GM19397 (cell line): ENCODE data around the gene CKAP2L.
"Not testable (repeated sequence)": the region's sequence is repeated elsewhere in the genome, so short reads cannot be mapped to it uniquely, and the experiment has no call there.

Source experiments
- ATAC-seq: cut with Tn5 transposase; IDR thresholded peaks from one replicate; pipeline ENCODE4 v1.9.1; 2021; ENCODE audit warnings: mild to moderate bottlenecking, moderate library complexity; ENCODE audit not compliant: unreplicated experiment

The CKAP2L gene

DNA sequence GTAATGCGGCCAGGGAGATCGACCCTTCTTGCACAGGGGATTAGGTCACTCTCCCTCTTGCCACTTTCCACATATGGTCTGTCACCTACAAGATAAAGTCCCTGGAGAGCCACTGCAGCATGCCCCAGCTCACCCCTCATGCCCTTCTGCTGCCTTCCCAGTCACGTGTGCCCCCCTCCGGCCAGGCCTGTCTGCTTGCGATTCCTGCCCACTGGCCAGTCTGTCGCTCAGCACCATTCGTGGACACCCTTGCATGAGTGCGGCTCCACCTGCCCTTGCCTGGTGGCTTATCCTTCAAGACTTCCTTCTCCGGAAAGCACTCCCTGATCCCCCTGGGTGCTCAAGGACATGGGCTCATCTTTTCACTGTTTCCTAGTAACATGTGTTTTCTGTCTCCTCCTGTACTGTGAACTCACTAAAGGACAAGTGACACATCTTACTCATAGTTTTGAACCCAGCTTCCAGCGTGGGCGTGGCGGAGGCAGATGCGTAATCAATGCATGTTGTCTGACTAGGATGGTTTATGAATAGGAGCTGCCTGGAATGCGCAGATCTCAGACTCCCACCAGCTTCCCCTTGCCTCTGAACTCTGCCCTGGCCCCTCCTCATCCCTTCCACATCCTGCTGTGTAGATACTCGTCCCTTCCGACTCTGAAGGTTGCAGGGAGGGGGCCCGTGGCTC lies 51.4 kb downstream of the CKAP2L start:
- no peak for ATAC-seq

DNA sequence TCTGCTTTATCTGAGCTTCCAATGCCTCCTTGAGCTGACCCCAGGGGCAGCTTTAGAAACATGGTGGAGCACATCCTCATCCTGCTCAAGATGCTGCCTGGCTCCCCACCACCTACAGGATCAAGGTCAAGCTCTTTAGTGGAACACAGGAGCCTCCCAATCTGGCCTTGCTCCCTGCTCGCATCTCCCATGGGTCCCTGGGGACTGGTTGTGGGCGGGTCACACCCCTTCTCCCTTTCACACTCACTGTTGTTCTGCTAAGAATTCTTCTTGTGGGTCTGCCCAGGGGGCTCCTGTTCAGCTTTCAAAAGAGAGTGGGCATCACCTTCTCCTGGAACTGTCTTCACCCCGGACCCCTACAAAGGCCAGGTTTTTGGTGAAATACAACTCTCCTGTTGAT lies 51.9 kb downstream of the CKAP2L start:
- ATAC-seq = no peak

DNA sequence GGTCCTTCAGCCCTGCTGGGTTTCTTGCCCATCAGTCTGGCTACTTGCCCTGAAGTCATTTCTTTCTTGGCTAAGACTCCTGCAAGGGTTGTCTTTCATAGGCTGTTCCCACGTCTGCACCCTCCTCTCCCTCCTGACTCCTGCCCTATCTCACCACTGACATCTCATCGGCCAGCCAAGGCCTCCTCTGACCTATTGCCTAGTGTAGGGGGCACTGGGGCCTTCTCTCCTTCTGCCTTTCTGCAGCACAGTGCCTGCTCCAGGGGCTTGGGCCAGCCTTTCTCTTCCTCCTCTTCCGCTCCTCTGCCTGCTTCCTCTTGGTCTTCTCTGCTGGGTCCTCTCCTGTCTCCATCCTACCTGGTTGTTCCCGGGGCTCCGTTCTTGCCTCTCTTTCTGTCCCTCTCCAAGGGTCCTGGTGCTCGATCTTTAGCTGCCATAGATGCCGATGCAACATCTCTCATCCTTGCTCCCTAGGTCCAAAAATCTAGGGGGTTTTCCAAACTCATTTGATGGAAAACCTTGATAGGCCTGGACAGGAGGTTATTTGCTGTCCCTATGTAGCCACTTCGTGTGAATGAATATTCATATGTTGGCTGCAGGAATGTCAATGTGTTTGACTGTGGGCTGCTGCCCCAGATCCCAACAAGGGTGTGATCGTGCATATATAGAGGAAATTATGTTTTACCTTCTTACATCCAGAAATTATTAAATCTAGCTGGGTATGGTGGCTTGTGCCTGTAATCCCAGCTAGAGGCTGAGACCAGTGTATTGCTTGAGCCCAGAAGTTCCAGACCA lies 53.3 kb downstream of the CKAP2L start:
- no peak for ATAC-seq

DNA sequence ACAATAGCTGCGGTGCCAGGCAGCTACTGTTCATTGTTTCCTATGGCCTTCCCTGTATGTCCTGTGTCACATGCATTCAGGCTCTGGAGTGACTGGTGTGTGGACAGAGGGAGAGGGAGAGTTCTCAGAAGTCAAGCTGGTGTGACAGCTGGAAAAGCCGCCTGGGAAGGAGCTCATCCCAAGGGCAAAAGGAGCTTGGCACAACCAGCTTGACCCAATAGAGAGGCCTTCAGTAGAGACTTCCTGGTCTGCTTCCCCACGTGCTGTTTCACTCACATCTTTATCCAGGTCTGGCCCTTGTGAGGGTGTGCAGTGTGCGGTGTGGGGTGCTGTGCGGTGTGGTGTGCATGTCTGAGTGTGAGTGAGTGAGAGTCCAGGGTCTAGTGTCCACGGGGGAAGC lies 54.7 kb downstream of the CKAP2L start:
- ATAC-seq = no peak

DNA sequence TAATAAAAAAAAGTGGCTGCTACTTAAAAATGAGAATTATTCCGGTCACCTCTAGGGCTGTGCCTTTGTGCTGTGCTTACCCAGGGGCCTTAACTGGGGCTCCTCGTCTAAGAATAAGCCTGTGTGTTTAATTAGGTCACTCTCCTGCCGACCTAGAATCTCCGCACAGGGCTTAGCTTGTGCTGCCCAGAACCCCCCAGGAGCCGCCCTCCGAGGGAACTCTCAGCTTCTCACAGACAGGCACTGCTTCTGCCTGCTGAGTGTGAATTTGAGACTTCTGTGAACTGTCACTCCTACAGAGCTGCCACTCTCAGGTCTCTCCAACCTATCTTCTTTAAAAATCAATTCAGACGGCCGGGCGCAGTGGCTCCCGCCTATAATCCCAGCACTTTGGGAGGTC lies 55.4 kb downstream of the CKAP2L start:
- ATAC-seq = no peak

DNA sequence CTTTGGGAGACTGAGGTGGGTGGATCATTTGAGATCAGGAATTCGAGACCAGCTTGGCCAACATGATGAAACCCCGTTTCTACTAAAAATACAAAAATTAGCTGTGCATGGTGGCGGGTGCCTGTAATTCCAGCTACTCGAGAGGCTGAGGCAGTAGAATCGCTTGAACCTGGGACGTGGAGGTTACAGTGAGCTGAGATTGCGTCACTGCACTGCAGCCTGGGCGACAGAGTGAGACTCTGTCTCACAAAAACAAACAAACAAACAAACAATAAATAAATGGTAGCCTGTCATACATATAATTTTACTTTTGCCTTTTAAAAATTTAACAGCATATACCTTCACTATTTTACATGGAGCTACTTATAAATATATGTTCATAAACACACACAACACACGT lies 57.5 kb downstream of the CKAP2L start:
- ATAC-seq = not testable (repeated sequence)

DNA sequence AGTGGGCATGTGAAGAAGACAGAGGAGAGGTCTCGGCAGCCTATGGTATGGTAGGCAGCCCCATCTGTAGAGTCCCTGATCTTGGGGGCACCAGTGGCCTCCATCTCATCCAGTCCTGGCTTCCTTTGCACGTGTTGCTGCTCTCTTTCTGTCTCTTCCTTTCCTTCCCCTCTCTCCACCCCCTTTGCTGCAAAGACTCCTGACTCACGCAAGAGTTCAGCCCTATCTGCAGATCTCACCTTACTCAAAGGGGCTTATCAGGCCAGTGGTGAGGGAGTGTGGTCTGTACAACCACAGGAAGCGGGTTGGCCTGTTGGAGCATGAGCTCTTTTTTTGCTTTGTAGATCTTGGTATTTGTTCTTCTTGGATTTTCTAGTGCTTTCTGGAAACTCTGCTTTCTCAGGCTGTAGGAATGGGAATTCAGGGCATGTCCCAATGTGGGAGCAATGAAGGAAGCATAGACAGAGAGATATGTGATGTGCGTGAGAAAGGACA lies 58.2 kb downstream of the CKAP2L start:
- ATAC-seq = no peak

DNA sequence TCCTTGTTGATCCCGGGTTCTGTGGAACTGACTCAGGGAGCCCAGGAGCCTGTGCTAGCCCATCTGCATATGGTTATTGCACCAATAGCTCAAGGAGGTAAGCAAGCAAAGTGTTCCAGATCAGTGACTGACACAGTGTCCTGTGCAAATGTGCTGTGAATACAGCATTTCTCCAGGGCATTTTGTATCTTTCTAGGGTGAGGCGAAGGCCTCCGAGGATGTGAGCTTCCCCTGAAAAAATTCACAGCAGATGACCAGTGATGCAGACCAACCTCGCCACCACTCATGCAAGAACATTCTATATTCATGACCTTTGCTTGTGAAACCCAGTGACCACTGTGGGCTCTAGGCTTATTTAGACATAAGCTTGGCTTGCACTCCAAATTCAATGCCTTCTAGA lies 58.8 kb downstream of the CKAP2L start:
- ATAC-seq = no peak

DNA sequence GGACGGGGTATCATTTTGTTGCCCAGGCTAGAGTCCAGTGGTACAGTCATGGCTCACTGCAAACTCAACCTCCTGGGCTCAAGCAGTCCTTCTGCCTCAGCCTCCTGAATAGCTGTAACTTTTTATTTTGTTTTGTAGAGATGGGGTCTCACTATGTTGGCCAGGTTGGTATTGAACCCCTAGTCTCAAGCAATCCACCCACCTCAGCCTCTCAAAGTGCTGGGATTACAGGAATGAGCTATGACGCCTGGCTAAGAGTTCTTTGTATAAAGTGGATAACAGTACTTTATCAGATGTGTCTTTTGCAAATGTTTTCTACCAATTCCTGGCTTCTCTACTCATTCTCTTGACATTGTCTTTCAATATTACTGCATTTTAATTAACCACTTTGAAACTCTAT lies 60.7 kb downstream of the CKAP2L start:
- no peak for ATAC-seq

DNA sequence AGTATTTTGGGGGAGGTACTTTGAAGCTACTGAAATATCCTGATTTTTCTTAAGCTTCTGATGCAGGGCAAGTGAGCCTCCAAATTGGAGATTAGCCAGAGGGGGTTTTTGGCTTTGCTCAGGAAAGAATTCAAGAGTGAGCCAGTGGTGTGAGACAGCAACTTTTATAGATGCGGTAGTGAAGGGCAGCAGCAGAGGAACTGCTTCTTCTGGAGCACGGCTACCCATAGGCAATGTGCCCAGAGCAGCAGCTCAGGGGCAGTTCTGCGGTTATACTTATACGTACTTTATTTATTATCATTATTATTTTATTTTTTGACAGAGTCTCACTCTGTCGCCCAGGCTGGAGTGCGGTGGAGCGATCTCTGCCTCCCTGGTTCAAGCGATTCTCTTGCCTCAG lies 63.4 kb downstream of the CKAP2L start:
- ATAC-seq = no peak

DNA sequence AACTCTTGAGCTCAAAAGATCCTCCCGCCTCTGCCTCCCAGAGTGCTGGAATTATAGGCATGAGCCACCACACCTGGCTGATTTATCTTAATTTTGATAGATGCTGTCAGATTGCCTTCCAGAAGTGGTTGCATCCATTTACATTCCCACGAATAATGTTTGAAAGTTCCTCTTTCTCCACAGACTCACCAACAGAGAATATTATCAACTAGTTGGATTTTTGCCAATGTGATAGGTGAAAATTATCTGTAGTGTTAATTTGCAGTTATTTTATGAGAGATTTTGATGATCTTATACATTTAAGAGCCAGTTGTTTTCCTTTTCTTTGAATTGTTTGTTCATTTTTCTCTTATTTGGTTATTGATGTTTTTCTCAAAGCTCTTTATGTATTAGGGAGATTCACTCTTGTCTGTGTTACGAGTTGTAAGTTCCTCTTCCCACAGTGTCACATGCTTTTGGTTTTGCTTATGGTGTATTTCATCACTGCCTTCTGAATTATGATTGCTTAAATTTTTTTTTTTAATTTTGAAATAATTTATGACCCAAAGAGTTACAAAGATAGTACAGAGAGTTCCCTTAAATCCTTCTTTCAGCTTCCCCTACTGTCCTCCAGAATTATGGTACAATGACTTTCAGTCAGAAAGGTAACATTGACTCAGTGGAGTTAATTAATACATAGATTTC lies 64.3 kb downstream of the CKAP2L start:
- ATAC-seq = no peak

DNA sequence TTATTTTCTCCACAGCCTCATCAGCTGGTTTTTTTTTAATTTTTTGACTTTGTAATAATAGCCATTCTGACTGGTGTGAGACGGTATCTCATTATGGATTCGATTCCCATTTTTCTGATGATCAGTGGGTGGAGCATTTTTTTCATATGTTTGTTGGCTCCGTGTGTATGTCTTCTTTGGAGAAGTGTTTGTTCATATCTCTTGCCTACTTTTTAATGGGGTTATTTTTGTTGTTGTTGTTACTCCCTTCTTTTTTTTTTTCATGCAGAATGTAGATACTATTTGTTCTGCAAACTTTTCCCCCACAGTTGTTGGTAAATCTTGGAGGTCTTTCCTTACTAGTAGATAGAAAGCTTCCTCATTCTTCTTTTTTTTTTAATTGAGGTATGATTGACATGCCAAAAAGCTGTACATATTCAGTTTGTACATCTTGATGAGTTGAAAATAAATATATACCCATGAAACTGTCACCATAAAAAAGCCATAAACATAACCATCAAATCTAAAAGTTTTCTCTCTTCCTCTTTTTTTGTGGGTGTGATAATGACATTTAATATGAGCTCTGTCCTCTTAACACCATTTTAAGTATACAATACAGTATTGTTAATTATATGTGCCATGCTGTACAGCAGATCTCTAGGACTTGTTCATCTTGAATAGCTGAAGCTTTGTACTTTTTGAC lies 65.4 kb downstream of the CKAP2L start:
- ATAC-seq = no peak

DNA sequence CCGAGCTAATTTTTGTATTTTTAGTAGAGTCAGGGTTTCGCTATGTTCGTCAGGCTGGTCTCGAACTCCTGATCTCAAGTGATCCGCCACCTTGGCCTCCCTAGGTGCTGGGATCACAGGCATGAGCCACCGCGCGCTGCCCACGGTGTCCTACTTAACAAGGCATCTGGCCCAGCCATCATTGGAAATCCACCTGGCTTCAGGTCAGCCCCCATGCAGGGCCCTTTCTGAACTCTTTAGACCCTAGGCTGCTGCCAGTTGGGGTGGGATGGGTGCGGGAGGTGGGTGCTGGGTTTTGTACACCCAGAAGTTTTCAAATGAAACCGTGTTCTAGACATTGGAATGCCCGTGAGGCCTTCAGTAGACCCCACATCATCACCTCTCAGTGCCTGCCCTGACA lies 70.2 kb downstream of the CKAP2L start:
- no peak for ATAC-seq

DNA sequence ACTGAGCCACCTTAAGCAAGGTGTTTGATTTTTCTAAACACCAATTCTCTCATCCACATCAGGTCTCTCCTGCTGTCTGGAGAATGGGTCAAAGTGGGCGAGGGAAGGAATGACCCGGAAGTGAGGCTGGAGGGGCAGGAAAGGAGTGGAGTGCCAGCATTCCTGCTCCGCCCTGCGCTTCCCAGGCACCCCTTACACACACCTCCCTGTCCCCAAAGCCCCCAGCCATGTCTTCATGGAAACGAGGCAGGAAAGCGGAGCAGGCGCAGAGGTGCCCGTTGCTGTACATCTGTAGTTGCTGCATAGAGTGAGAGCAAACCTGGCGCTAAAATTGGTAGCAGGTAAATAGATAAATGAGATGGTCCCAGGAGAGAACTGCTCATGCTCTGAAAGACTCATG lies 70.8 kb downstream of the CKAP2L start:
- ATAC-seq = no peak

DNA sequence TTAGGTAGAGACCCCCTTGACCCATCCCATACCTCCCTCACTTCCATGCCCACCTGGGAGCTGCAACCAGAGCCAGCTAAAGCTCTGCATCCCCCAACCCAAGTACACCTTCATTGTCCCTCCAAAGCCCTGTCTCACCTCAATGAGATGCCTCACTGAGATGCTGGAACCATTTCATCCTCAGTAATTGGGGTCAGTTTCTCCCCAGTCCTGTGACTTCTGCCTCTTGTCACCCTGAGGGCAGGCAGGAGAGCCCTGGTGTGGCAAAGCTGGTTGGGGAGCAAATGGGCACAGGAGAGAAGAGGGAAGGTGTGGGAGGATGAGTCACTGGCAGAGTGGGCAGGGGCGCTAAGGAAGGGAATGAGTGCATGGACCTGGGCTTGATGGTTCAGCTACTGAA lies 71.5 kb downstream of the CKAP2L start:
- ATAC-seq = no peak

DNA sequence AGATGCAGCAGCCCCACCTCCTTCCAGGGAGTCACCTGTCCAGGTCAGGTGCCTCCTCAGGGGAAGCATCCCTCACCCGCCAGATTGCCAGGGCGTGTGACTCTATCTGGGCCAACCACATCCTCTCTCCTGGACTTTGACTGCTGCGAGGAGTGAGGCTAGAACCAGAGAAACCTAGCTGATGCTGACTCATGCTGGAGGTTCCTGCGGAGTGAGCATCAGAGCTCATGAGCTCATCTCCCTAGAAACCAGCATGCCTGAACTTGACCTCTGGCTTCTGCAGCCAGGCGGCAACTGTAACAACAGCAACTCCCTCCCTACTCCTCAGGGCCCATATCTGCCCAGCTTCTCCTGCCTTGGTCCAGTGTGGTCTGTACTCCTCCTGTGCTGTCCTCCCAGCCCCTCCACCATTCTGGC lies 71.9 kb downstream of the CKAP2L start:
- peak; percentile 71 for ATAC-seq

DNA sequence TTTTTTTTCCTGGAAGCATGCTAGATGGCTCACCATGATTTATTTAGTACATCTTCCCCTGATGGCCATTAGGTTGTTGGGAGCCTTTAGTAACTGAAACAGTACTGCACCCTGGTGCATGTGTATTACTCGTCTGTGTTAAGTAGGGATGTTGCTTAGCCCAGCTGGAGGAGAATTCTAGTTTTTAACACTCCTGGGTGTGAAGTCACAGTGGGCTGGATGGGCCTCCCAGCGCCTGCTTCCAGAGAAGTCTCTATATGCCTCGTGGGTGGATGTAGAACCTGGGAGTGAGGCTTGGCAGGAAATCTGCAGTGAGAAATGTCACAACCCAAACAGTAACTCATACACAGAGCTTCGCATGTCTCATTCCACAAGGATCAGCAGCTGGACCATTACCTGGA lies 72.5 kb downstream of the CKAP2L start:
- no peak for ATAC-seq

DNA sequence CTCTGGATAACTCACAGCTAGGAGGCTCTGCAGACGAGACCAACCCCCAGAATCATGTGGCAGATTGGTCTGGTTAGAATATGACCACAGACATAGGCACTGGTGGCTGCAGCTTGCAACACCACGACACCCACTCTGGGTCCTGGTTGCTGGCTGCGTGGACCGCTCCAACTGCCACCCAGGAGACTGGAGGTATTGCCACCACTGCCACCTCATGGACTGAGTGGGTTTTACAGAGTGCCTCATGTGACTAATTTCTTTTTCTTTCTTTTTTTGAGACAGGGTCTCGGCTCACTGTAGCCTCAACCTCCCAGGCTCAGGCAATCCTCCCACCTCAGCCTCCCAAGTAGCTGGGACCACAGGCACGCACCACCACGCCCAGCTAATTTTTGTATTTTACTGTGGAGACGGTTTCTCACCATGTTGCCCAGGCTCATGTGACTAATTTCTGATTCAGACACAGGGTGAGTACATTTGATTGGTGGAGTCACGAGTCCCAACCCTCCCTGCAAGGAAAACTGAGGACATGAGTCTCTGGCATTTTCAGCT lies 73.5 kb downstream of the CKAP2L start:
- ATAC-seq = peak; percentile 49

DNA sequence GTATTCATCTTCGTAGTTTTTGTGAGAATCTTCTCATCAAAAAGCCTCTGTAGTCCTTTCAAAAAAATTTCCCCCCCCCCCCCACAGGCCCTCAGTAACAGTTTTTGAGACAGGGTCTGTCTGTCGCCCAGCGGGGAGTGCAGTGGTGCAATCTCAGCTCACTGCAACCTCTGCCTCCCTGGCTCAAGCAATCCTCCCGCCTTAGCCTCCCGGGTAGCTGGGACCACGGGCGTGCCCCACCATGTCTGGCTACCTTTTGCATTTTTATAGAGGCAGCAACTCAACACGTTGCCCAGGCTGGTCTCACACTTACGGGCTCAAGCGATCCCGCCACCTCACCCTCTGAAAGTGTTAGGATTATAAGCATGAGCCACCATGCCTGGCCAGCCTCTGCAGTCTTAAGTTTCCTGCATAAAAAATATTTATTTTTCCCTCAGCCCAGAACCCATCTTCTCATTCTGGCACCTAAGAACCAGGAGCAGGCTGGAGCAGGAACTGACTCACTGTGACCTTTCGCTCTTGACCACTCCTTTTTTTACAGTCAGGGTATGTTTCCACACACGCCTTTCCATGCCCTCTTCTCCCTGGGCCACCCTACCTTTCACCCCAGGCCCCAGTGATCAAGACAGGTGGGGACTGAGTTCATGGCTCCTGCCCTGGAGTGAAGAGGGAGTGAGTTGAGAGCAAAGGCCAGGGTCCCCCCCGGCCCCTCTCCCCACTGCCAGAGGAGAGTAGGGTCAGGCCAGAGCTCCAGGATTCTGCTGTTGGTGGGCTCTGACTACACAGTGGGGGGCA lies 76.1 kb downstream of the CKAP2L start:
- no peak for ATAC-seq

DNA sequence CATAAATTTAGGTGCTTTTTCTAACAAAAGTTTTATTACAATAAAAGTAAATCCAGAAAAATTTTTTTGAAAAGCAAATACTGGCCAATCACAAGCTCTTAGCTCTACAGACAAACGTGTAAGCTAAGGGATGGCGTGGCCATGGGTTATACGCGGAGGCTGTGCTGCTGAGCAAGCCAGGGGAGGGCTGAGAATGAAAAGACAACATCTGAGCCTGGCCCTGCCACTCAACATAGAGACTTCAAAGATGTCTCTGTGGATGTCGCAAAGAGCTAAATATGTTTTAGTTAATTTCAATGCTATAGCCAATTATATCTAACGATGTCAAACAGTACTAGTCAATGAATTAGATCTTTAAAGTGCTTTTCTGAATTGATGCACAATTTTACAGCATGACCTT lies 76.9 kb downstream of the CKAP2L start:
- no peak for ATAC-seq
